Panc1 (cell line): Measurements from ENCODE around the gene MTPN. TPM values are rescaled to one million over a fixed set of nuclear protein-coding genes. Genes with fewer than 3 reads are reported as not detected.

Source experiments
- ATAC-seq: fragments of 200-7000 bp; cut with Tn5 transposase; 2 replicates; pipeline ENCODE4 v1.9.1; 2020; ENCODE audit warnings: mild to moderate bottlenecking, moderate library complexity
- BruUV-seq: library from RNA; stranded (reverse); fragments of 400-500 nt; replicated peaks from 2 replicates; lab custom pipeline; 2021; lab: Mats Ljungman, UMichigan
- CTCF ChIA-PET: fragments of 300-600 bp; sonication (Branson Sonifier 250); formaldehyde crosslinking; loops from one replicate; lab custom pipeline; 2022; ENCODE audit warnings: antibody characterized with exemption; lab: Charles Lee
- POLR2A ChIA-PET: fragments of 300-600 bp; sonication (Branson Sonifier 250); formaldehyde crosslinking; loops from one replicate; lab custom pipeline; 2022; ENCODE audit warnings: antibody characterized with exemption; lab: Charles Lee
- DNase-seq: peaks from one replicate; pipeline ENCODE4 v3.0.0-alpha.2; 2010; ENCODE audit warnings: low read depth, low spot score
- H3K27ac ChIP-seq: 2 replicates; pipeline ENCODE4 v1.5.1; 2011; ENCODE audit warnings: mild to moderate bottlenecking, low read length, inconsistent platforms
- H3K27me3 ChIP-seq: fragments of 200-500 bp; sonication (Bioruptor generic); 2 replicates; pipeline ENCODE4 v1.6.0; 2014; ENCODE audit warnings: low read length, inconsistent platforms; ENCODE audit not compliant: control insufficient read depth, insufficient read depth
- H3K36me3 ChIP-seq: fragments of 200-500 bp; sonication (Bioruptor generic); 2 replicates; pipeline ENCODE4 v1.5.1; 2014; ENCODE audit warnings: inconsistent platforms, mild to moderate bottlenecking, low read length, moderate library complexity; ENCODE audit not compliant: control insufficient read depth, insufficient read depth
- H3K4me1 ChIP-seq: 2 replicates; pipeline ENCODE4 v1.5.1; 2011; ENCODE audit warnings: inconsistent platforms, mild to moderate bottlenecking, low read length, moderate library complexity; ENCODE audit not compliant: control insufficient read depth, insufficient read depth
- H3K4me3 ChIP-seq, 2 experiments: 2 replicates each; pipeline ENCODE4 v1.5.1; 2011 to 2012; ENCODE audit warnings: low read depth in 2 of 2, low read length in 2 of 2, mild to moderate bottlenecking in 2 of 2, inconsistent platforms in 1 of 2, moderate library complexity in 1 of 2
- H3K9me3 ChIP-seq: fragments of 200-500 bp; sonication (Bioruptor generic); 2 replicates; pipeline ENCODE4 v1.5.1; 2014; ENCODE audit warnings: low read depth, mild to moderate bottlenecking, inconsistent platforms, low read length, moderate library complexity; ENCODE audit not compliant: control insufficient read depth, insufficient read depth
- CTCF ChIP-seq: fragments of 450-650 bp; IDR thresholded peaks from 2 replicates; pipeline ENCODE4 v1.5.1; 2017; ENCODE audit warnings: mild to moderate bottlenecking
- POLR2AphosphoS5 ChIP-seq: IDR thresholded peaks from 2 replicates; pipeline ENCODE4 v1.6.1; 2012; ENCODE audit warnings: mild to moderate bottlenecking, low read depth, low read length, moderate library complexity
- REST ChIP-seq, 2 experiments: IDR thresholded peaks; 2 replicates each; pipeline ENCODE4 v1.6.1; 2011 to 2012; ENCODE audit warnings: low read depth in 2 of 2, control low read depth in 1 of 2, low read length in 1 of 2, mild to moderate bottlenecking in 1 of 2, moderate library complexity in 1 of 2; ENCODE audit not compliant: insufficient read depth in 1 of 2
- SIN3A ChIP-seq: IDR thresholded peaks from 2 replicates; pipeline ENCODE4 v1.6.1; 2012; ENCODE audit warnings: low read depth, mild to moderate bottlenecking, low read length, moderate library complexity, borderline replicate concordance; ENCODE audit not compliant: insufficient read depth
- TCF7L2 ChIP-seq: IDR thresholded peaks from 2 replicates; pipeline ENCODE4 v1.6.1; 2011; ENCODE audit warnings: mild to moderate bottlenecking, low read depth, low read length, inconsistent platforms
- in situ Hi-C: cut with HindIII; loops from 2 replicates; pipeline ENCODE4 v1.10.0; 2016; ENCODE audit warnings: low sequenced_read_pairs, low pct_unique_long_range_greater_than_20kb
- intact Hi-C: fragments of 100-400 bp; cut with micrococcal nuclease; formaldehyde crosslinking; loops from one replicate; pipeline ENCODE4 v1.10.0; 2022; ENCODE audit not compliant: unreplicated experiment
- total RNA-seq: library from RNA; stranded (reverse); gene quantifications from one replicate; pipeline ENCODE4 v1.2.1, GENCODE V29; 2021; ENCODE audit not compliant: unreplicated experiment

MTPN gene
- total RNA-seq, 1 experiment from 2014 or later, result 177 TPM

- in situ Hi-C loops (no loop called here), intact Hi-C loops (no loop called here)
- Histone ChIP-seq H3K36me3 (peaks cover 6% of the 10 kb centered on the region), H3K27me3 (no peaks in the 10 kb centered on the region), H3K9me3 (no peaks in the 10 kb centered on the region), H3K4me3 (no peak overlapping the region), H3K27ac (no peak overlapping the region), H3K4me1 (no peaks in the 10 kb centered on the region; the same call in 1 of the 2 replicates)
- ChIA-PET POLR2A (no interaction called here), CTCF (no interaction called here)
- DNase-seq (no peak), ATAC-seq (no peak)
- BruUV-seq, result no TSS peak
- TF ChIP-seq CTCF (no peak), SIN3A (no peak), TCF7L2 (no peak), REST (IDR thresholded peaks at IDR 0.05; ENCODE audit: insufficient read depth in 1 of 2, low read depth in 2 of 2, low read length in 1 of 2) (no peak), POLR2AphosphoS5 (no peak)
Measured at GRCh38 chr7:135925210-135925609, 51.9 kb downstream of the MTPN start.

- H3K27me3 ChIP-seq, result no peaks in the 10 kb centered on the region
- ChIA-PET CTCF (no interaction called here), POLR2A (no interaction called here)
- ATAC-seq (peak; percentile 26), DNase-seq (no peak)
- intact Hi-C loops, result no loop called here
- H3K4me1 ChIP-seq, result no peaks in the 10 kb centered on the region; the same call in 1 of the 2 replicates
- no peaks in the 10 kb centered on the region for H3K9me3 ChIP-seq
- BruUV-seq, result no TSS peak
- no peak overlapping the region for H3K27ac ChIP-seq
- H3K4me3 ChIP-seq, result no peak overlapping the region
- TF ChIP-seq CTCF, result no peak
- no peak for TF ChIP-seq POLR2AphosphoS5
- no peak for TF ChIP-seq SIN3A
- TF ChIP-seq TCF7L2, result no peak
- no peak for TF ChIP-seq REST (IDR thresholded peaks at IDR 0.05; ENCODE audit: insufficient read depth in 1 of 2, low read depth in 2 of 2, low read length in 1 of 2)
- in situ Hi-C loops, result no loop called here
- peaks cover 6% of the 10 kb centered on the region for H3K36me3 ChIP-seq
Measured at GRCh38 chr7:135924302-135924701, 52.9 kb downstream of the MTPN start.
